Suprapubic skin (tissue), 4 donors: ENCODE data around the gene OSTF1. TPM values are rescaled to one million over a fixed set of nuclear protein-coding genes. Genes with fewer than 3 reads are reported as not detected.

Experiments
- DNase-seq, 2 donors: peaks; one replicate each; pipeline ENCODE4 v3.0.0-alpha.2; 2019; ENCODE audit warnings: low spot score in 2 of 2
- H3K27ac ChIP-seq: fragments of 200-600 bp; sonication (generic); one replicate; pipeline ENCODE4 v1.5.1; 2019
- H3K27me3 ChIP-seq: fragments of 200-600 bp; sonication (generic); one replicate; pipeline ENCODE4 v1.5.1; 2019
- H3K36me3 ChIP-seq: fragments of 200-600 bp; sonication (generic); one replicate; pipeline ENCODE4 v1.5.1; 2019
- H3K4me1 ChIP-seq: fragments of 200-600 bp; sonication (generic); one replicate; pipeline ENCODE4 v1.5.1; 2019
- H3K4me3 ChIP-seq: fragments of 200-600 bp; sonication (generic); one replicate; pipeline ENCODE4 v1.5.1; 2019; ENCODE audit warnings: mild to moderate bottlenecking
- H3K9me3 ChIP-seq: fragments of 200-600 bp; sonication (generic); one replicate; pipeline ENCODE4 v1.5.1; 2019
- CTCF ChIP-seq, 2 donors: fragments of 200-600 bp in 1 of 2; fragments of 450-650 bp in 1 of 2; sonication (generic) in 1 of 2; IDR thresholded peaks; one replicate each; pipeline ENCODE4 v1.5.1; 2016 to 2019; ENCODE audit warnings: antibody characterized with exemption in 2 of 2, mild to moderate bottlenecking in 1 of 2, moderate library complexity in 1 of 2
- EP300 ChIP-seq: sonication (generic); formaldehyde crosslinking; IDR thresholded peaks from one replicate; pipeline ENCODE4 v1.6.1; 2017; ENCODE audit warnings: antibody characterized with exemption
- POLR2A ChIP-seq, 2 donors: fragments of 450-650 bp; IDR thresholded peaks; one replicate each; pipeline ENCODE4 v1.6.1; 2017; ENCODE audit warnings: antibody characterized with exemption in 2 of 2, mild to moderate bottlenecking in 2 of 2, moderate library complexity in 2 of 2
- POLR2AphosphoS5 ChIP-seq, 3 donors: sonication (generic); formaldehyde crosslinking; IDR thresholded peaks; one replicate each; pipeline ENCODE4 v1.6.1; 2017; ENCODE audit warnings: antibody characterized with exemption in 3 of 3
- WGBS: methylation state at CpG from one replicate; pipeline ENCODE4 v1.1.5; 2018; 5-methylcytosine and 5-hydroxymethylcytosine counted together
- total RNA-seq, 4 donors: library from RNA; depleted of rRNA; stranded (reverse); fragments of >200 nt; gene quantifications; one replicate each; pipeline ENCODE4 v1.1.0, GENCODE V29; 2016

Gene OSTF1
- total RNA-seq, 4 donors from 2014 or later, result 32.3 to 46.3 (median 44.3) TPM

GRCh38 chr9:75190762-75191161, 102.4 kb downstream of the OSTF1 start:
- Histone ChIP-seq H3K4me3 (no peak overlapping the region), H3K9me3 (no peaks in the 10 kb centered on the region), H3K36me3 (no peaks in the 10 kb centered on the region), H3K27ac (no peak overlapping the region), H3K4me1 (no peaks in the 10 kb centered on the region), H3K27me3 (no peaks in the 10 kb centered on the region)
- WGBS, result 86% methylated on average over 2 of the region's 2 CpGs
- no peak for DNase-seq
- TF ChIP-seq CTCF (IDR thresholded peaks at IDR 0.05) (no peak), POLR2A (IDR thresholded peaks at IDR 0.05) (no peak), POLR2AphosphoS5 (IDR thresholded peaks at IDR 0.05) (no peak), EP300 (no peak)

Other genes starting within 250 kb of the OSTF1 start
- gene TRPM6, start 200.6 kb upstream of the OSTF1 start, total RNA-seq, result 1 to 10 TPM in 2 of 4 donors, under 1 TPM in 2; 0.53 to 1.6 (median 1.0) TPM
- 1 to 10 TPM; 2.0 to 3.3 (median 3.0) TPM for gene C9orf40, start 135.6 kb upstream of the OSTF1 start, total RNA-seq
- 10 to 100 TPM; 16.4 to 24.8 (median 22.0) TPM for gene CARNMT1, start 60.2 kb upstream of the OSTF1 start, total RNA-seq
- gene NMRK1, start 359 bp upstream of the OSTF1 start, total RNA-seq, result 10 to 100 TPM; 22.1 to 63.3 (median 33.7) TPM